SJSA1 (cell line): ENCODE data around the gene FNTB. TPM values are rescaled to one million over a fixed set of nuclear protein-coding genes. Genes with fewer than 3 reads are reported as not detected.

Experiments used
- DNase-seq, 2 experiments: peaks; one replicate each; pipeline ENCODE4 v3.0.0-alpha.2; 2015 to 2020; ENCODE audit warnings: low spot score in 2 of 2, low read depth in 1 of 2
- H3K27ac ChIP-seq: fragments of 250-450 bp; sonication (Bioruptor Pico); 2 replicates; pipeline ENCODE4 v1.5.1; 2020; ENCODE audit warnings: mild to moderate bottlenecking, moderate library complexity
- H3K27me3 ChIP-seq: fragments of 250-450 bp; sonication (Bioruptor Pico); replicated peaks from 2 replicates; pipeline ENCODE4 v1.5.1; 2020; ENCODE audit warnings: mild to moderate bottlenecking, moderate library complexity
- H3K36me3 ChIP-seq: fragments of 250-450 bp; sonication (Bioruptor Pico); 2 replicates; pipeline ENCODE4 v1.5.1; 2020; ENCODE audit warnings: mild to moderate bottlenecking
- H3K4me1 ChIP-seq: fragments of 250-450 bp; sonication (Bioruptor Pico); replicated peaks from 2 replicates; pipeline ENCODE4 v1.6.1; 2021; ENCODE audit warnings: mild to moderate bottlenecking
- H3K4me3 ChIP-seq: fragments of 250-450 bp; sonication (Bioruptor Pico); 2 replicates; pipeline ENCODE4 v1.5.1; 2020; ENCODE audit warnings: mild to moderate bottlenecking
- H3K9me3 ChIP-seq: fragments of 250-450 bp; sonication (Bioruptor Pico); replicated peaks from 2 replicates; pipeline ENCODE4 v1.5.1; 2020; ENCODE audit warnings: mild to moderate bottlenecking
- total RNA-seq: library from RNA; depleted of rRNA; stranded (reverse); fragments of >200 nt; shearing (Covaris generic); gene quantifications from 2 replicates; pipeline ENCODE4 v1.2.3, GENCODE V29; 2014

The FNTB gene
- total RNA-seq, 1 experiment from 2014 or later = 7.4 TPM

DNA sequence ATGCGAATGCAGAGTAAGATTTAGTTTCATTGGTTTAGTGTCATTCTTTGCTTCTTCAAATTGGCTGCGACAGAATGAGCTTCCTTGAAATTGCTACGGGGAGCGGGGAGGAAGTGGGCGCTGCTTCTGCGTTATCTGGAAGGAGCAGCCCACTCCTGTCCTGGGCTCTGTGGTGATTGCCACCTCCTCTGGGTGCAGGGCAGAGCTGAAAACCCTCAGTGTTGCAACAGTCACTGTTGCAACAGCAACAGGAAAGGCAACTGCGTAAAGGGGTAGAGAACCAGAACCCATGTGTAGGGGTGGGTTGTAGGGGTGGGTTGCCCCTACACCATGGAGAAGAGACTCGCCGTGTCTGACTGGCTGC, 57.9 kb downstream of the FNTB start:
- Histone ChIP-seq H3K27ac (no peak overlapping the region), H3K9me3 (no peaks in the 10 kb centered on the region), H3K4me1 (no peaks in the 10 kb centered on the region), H3K4me3 (no peak overlapping the region), H3K27me3 (no peaks in the 10 kb centered on the region), H3K36me3 (peaks cover 15% of the 10 kb centered on the region)
- DNase-seq = no peak

GRCh38 chr14:65045006-65045405, 58.3 kb downstream of the FNTB start:
- no peaks in the 10 kb centered on the region for H3K9me3 ChIP-seq
- no peak overlapping the region for H3K4me3 ChIP-seq
- H3K4me1 ChIP-seq = no peaks in the 10 kb centered on the region
- peaks cover 15% of the 10 kb centered on the region for H3K36me3 ChIP-seq
- no peak for DNase-seq
- no peaks in the 10 kb centered on the region for H3K27me3 ChIP-seq
- no peak overlapping the region for H3K27ac ChIP-seq

DNA sequence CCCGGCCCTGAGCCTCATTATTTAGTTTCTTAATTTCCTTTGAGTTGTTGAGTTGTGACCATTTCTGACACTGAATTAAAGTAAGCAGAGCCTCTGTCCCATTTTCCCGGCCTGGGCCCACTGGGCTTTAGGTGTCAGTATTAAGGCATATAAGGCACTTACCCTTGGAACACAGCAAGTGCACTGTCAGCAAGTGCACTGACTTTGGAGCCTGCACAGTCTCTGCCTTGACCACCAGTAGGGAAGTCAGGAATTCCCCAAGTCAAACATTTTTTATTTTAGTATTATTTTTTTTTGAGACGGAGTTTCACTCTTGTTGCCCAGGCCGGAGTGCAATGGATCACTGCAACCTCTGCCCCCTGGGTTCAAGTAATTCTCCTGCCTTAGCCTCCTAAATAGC, 59.0 kb downstream of the FNTB start:
- H3K4me1 ChIP-seq = no peaks in the 10 kb centered on the region
- H3K27ac ChIP-seq = no peak overlapping the region
- no peaks in the 10 kb centered on the region for H3K9me3 ChIP-seq
- no peak for DNase-seq
- H3K36me3 ChIP-seq = peaks cover 15% of the 10 kb centered on the region
- H3K4me3 ChIP-seq = no peak overlapping the region
- no peaks in the 10 kb centered on the region for H3K27me3 ChIP-seq

DNA sequence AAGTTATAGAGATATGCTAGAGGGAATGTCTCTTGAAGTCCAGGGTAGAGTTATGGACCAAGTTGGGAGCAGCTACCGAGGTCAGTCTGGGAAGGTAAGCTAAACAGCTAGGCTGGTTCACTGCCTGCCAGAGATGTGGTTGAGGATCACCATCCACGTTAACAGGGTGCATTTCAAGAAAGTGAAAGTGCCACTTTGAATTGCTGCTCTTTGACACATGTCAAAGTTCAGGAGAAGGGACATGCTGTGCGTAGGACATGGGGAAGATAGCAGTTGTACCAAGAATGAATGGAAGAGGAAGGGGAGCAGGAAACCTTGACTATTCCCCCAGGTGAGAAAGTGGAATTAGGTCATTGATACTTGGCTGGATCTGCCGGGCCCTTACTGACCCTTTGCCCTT, 66.1 kb downstream of the FNTB start:
- no peaks in the 10 kb centered on the region; the same call in 1 of the 2 replicates for H3K36me3 ChIP-seq
- no peaks in the 10 kb centered on the region for H3K4me1 ChIP-seq
- H3K9me3 ChIP-seq = no peaks in the 10 kb centered on the region
- H3K27ac ChIP-seq = no peak overlapping the region
- DNase-seq = no peak
- no peak overlapping the region for H3K4me3 ChIP-seq
- no peaks in the 10 kb centered on the region for H3K27me3 ChIP-seq

- Histone ChIP-seq H3K27ac (no peak overlapping the region), H3K4me1 (no peaks in the 10 kb centered on the region), H3K36me3 (no peaks in the 10 kb centered on the region; the same call in 1 of the 2 replicates), H3K27me3 (no peaks in the 10 kb centered on the region), H3K9me3 (no peaks in the 10 kb centered on the region), H3K4me3 (no peak overlapping the region)
- DNase-seq = no peak
These were observed 66.8 kb downstream of the FNTB start for GRCh38 chr14:65053466-65053865.

DNA sequence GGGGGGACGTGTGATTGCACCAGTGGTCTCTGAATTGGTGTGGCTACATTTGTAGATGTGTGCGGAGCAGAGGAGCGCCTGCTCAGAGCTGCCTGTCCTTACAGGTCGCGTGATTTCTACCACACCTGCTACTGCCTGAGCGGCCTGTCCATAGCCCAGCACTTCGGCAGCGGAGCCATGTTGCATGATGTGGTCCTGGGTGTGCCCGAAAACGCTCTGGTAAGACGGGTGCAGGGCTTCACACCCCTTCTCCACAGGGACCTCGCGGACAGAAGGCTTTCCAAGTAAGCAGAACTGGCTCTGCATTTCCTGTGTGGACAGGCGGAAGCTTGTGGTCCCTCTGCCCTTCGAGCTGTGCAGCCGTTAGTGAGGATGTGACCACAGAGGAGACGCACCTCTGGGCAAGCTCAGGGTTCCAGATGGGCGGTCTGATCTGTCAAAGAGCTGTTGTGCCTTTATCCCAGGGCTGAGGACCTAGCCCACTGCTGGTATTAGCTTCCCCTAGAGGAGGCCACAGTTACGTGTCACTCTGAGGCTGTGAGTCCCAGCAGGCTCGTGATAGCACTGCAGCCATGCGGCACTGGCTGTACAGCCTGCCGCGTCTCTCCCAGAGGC, 67.9 kb downstream of the FNTB start:
- Histone ChIP-seq H3K27ac (no peak overlapping the region), H3K9me3 (no peaks in the 10 kb centered on the region), H3K27me3 (no peaks in the 10 kb centered on the region), H3K36me3 (no peaks in the 10 kb centered on the region; the same call in 1 of the 2 replicates), H3K4me3 (no peak overlapping the region), H3K4me1 (no peaks in the 10 kb centered on the region)
- DNase-seq = no peak

- Histone ChIP-seq H3K27ac (no peak overlapping the region), H3K36me3 (peaks cover 13% of the 10 kb centered on the region), H3K4me1 (peaks cover 3% of the 10 kb centered on the region), H3K27me3 (no peaks in the 10 kb centered on the region), H3K9me3 (no peaks in the 10 kb centered on the region), H3K4me3 (no peak overlapping the region)
- no peak for DNase-seq
These were observed 71.0 kb downstream of the FNTB start for GRCh38 chr14:65057695-65058094.

GRCh38 chr14:65062096-65063075, 75.7 kb downstream of the FNTB start:
- Histone ChIP-seq H3K4me1 (peaks cover 3% of the 10 kb centered on the region), H3K27ac (no peak overlapping the region), H3K9me3 (no peaks in the 10 kb centered on the region), H3K27me3 (no peaks in the 10 kb centered on the region), H3K4me3 (no peak overlapping the region), H3K36me3 (peaks cover 36% of the 10 kb centered on the region)
- no peak for DNase-seq

DNA sequence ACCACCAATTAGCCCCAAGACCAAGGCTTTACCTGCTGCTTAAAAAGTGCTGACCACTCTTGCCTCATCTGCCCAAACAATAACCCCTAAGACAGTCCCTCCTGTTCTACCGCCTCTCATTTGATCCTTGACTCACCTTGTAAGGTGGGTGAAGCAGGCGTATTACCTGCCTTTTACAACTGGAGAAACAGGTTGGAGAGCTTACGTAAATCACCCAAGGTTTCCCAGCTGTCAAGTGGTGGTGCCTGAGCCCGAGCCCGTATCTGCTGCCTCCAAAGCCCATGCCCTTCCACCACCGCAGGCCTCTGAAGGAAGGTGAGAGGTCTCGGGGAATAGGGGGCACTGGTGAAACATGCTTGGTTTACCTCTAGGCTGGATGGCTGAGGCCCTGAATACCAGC, 79.0 kb downstream of the FNTB start:
- no peak for DNase-seq
- H3K27ac ChIP-seq = no peak overlapping the region
- no peaks in the 10 kb centered on the region for H3K9me3 ChIP-seq
- H3K27me3 ChIP-seq = no peaks in the 10 kb centered on the region
- no peak overlapping the region for H3K4me3 ChIP-seq
- H3K36me3 ChIP-seq = peaks cover 39% of the 10 kb centered on the region
- H3K4me1 ChIP-seq = peaks cover 3% of the 10 kb centered on the region

DNA sequence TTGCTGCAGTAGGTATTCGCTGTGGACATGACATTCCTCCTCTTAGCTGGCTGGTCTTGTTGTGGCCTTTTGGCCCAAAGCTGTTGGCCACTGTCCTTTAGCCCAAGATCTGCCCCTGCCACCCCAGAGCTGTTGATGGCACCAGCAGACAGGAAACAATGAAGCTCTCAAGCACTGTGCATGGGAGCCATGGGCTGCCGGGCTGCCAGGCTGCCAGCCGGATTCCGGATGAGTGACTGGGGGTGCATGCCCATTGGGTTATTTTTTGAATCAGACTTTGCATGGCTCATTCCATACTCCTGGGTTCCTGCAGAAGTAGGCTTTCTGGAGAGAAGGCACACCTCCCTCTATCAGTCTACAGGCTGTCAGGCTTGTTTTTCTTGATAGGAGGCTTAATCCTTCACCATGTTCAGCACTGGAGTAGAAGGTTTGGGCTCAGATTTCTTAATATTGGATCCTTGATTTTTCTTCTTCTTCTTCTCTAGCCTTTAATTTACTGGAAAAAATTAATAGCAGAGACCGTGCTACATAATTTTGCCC, 83.2 kb downstream of the FNTB start:
- Histone ChIP-seq H3K27me3 (no peaks in the 10 kb centered on the region), H3K36me3 (peaks cover 19% of the 10 kb centered on the region), H3K4me1 (no peaks in the 10 kb centered on the region), H3K27ac (no peak overlapping the region), H3K4me3 (no peak overlapping the region), H3K9me3 (no peaks in the 10 kb centered on the region)
- DNase-seq = no peak

- Histone ChIP-seq H3K27me3 (no peaks in the 10 kb centered on the region), H3K4me3 (no peak overlapping the region), H3K36me3 (peaks cover 20% of the 10 kb centered on the region), H3K4me1 (no peaks in the 10 kb centered on the region), H3K9me3 (no peaks in the 10 kb centered on the region), H3K27ac (no peak overlapping the region)
- no peak for DNase-seq
These were observed 83.8 kb downstream of the FNTB start for GRCh38 chr14:65070471-65070976.

- no peak overlapping the region for H3K4me3 ChIP-seq
- H3K9me3 ChIP-seq = no peaks in the 10 kb centered on the region
- peaks cover 18% of the 10 kb centered on the region for H3K36me3 ChIP-seq
- no peak for DNase-seq
- H3K27ac ChIP-seq = no peak overlapping the region
- no peaks in the 10 kb centered on the region for H3K27me3 ChIP-seq
- H3K4me1 ChIP-seq = no peaks in the 10 kb centered on the region
These were observed 84.8 kb downstream of the FNTB start for GRCh38 chr14:65071544-65071943.

GRCh38 chr14:65072256-65072655, 85.6 kb downstream of the FNTB start:
- H3K27me3 ChIP-seq = no peaks in the 10 kb centered on the region

DNA sequence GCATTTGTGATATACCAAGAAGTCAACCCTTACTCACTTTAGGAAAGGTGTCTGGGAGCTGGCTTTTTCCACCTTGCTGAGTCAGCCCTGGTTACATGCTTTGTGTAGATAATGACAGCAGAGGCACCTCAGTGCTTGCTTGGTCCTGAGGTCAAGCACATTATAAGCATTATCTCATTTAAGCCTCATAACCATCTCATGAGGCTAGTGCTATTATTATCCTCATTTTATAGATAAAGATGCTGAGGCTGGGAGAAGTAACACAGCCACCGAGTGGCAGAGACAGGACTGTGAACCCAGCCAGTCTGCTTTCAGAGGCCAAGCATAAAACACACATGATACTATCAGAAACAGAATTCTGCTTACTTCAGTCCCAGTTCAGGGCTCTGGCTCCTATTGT, 86.2 kb downstream of the FNTB start:
- DNase-seq = no peak
- H3K36me3 ChIP-seq = peaks cover 32% of the 10 kb centered on the region
- no peaks in the 10 kb centered on the region for H3K27me3 ChIP-seq
- H3K4me1 ChIP-seq = no peaks in the 10 kb centered on the region
- H3K9me3 ChIP-seq = no peaks in the 10 kb centered on the region
- H3K4me3 ChIP-seq = no peak overlapping the region
- H3K27ac ChIP-seq = no peak overlapping the region

More at GRCh38 chr14:65072256-65072655, 85.6 kb downstream of the FNTB start:
- Histone ChIP-seq H3K9me3 (no peaks in the 10 kb centered on the region), H3K27ac (no peak overlapping the region), H3K4me3 (no peak overlapping the region), H3K4me1 (no peaks in the 10 kb centered on the region), H3K36me3 (peaks cover 25% of the 10 kb centered on the region)
- DNase-seq = no peak
